NT2/D1 (cell line): Measurements from ENCODE around the gene UNC93B1.
A peak's percentile ranks its signal among the peaks of the same experiment; 100 is the strongest.
"Not testable (repeated sequence)": the region's sequence is repeated elsewhere in the genome, so short reads cannot be mapped to it uniquely, and the experiment has no call there.

ENCODE experiments used
- DNase-seq: peaks from one replicate; pipeline ENCODE4 v3.0.0-alpha.2; 2011; ENCODE audit warnings: low read depth, low spot score
- H3K27me3 ChIP-seq: 2 replicates; pipeline ENCODE4 v1.6.0; 2011; ENCODE audit warnings: mild to moderate bottlenecking; ENCODE audit not compliant: insufficient read length, insufficient read depth
- H3K36me3 ChIP-seq: 2 replicates; pipeline ENCODE4 v1.6.1; 2011; ENCODE audit warnings: mild to moderate bottlenecking, low read length, mixed read lengths; ENCODE audit not compliant: insufficient read depth, insufficient read length
- H3K4me1 ChIP-seq: 2 replicates; pipeline ENCODE4 v1.5.1; 2011; ENCODE audit not compliant: insufficient read depth, insufficient read length
- H3K4me3 ChIP-seq: 2 replicates; pipeline ENCODE4 v1.5.1; 2011; ENCODE audit warnings: low read depth; ENCODE audit not compliant: insufficient read length
- H3K9ac ChIP-seq: 2 replicates; pipeline ENCODE4 v1.6.0; 2011; ENCODE audit warnings: low read depth; ENCODE audit not compliant: insufficient read length
- H3K9me3 ChIP-seq: 2 replicates; pipeline ENCODE4 v1.5.1; 2011; ENCODE audit warnings: mild to moderate bottlenecking, low read length; ENCODE audit not compliant: insufficient read depth

UNC93B1 gene

GRCh38 chr11:67963217-67963616 lies 40.7 kb downstream of the UNC93B1 start:
- H3K9ac ChIP-seq, H3K4me1 ChIP-seq, DNase-seq, H3K36me3 ChIP-seq, H3K4me3 ChIP-seq, H3K27me3 ChIP-seq: not testable (repeated sequence)
- H3K9me3 ChIP-seq: peaks cover 16% of the 10 kb centered on the region; the same call in 1 of the 2 replicates

GRCh38 chr11:67956236-67956635 lies 47.7 kb downstream of the UNC93B1 start:
- DNase-seq, H3K36me3 ChIP-seq, H3K9me3 ChIP-seq, H3K9ac ChIP-seq, H3K4me1 ChIP-seq, H3K4me3 ChIP-seq: not testable (repeated sequence)
- H3K27me3 ChIP-seq: peaks cover 22% of the 10 kb centered on the region

GRCh38 chr11:67955461-67956007 lies 48.4 kb downstream of the UNC93B1 start:
- peak overlapping the region; percentile 55 for H3K4me3 ChIP-seq
- H3K9me3 ChIP-seq, H3K36me3 ChIP-seq, H3K4me1 ChIP-seq: not testable (repeated sequence)
- peak; percentile 48 for DNase-seq
- H3K9ac ChIP-seq: peak overlapping the region; percentile 70
- H3K27me3 ChIP-seq: peaks cover 22% of the 10 kb centered on the region

- H3K9me3 ChIP-seq, DNase-seq, H3K4me1 ChIP-seq, H3K36me3 ChIP-seq: not testable (repeated sequence)
- Histone ChIP-seq H3K9ac (peak overlapping the region; percentile 42), H3K4me3 (peak overlapping the region; percentile 28), H3K27me3 (peaks cover 22% of the 10 kb centered on the region)
These were observed 48.9 kb downstream of the UNC93B1 start for GRCh38 chr11:67954971-67955370.

GRCh38 chr11:67954251-67954650 lies 49.6 kb downstream of the UNC93B1 start:
- H3K36me3 ChIP-seq, H3K4me1 ChIP-seq, H3K4me3 ChIP-seq, H3K9ac ChIP-seq, DNase-seq, H3K9me3 ChIP-seq: not testable (repeated sequence)
- peaks cover 22% of the 10 kb centered on the region for H3K27me3 ChIP-seq

GRCh38 chr11:67950705-67951104 lies 53.2 kb downstream of the UNC93B1 start:
- H3K4me1 ChIP-seq, H3K9me3 ChIP-seq, H3K4me3 ChIP-seq, DNase-seq, H3K36me3 ChIP-seq, H3K9ac ChIP-seq: not testable (repeated sequence)
- H3K27me3 ChIP-seq: peaks cover 15% of the 10 kb centered on the region

- not testable (repeated sequence) for DNase-seq, H3K36me3 ChIP-seq, H3K9me3 ChIP-seq, H3K4me3 ChIP-seq, H3K27me3 ChIP-seq, H3K9ac ChIP-seq, H3K4me1 ChIP-seq
These were observed 56.1 kb downstream of the UNC93B1 start for GRCh38 chr11:67947785-67948184.

- H3K4me1 ChIP-seq: not testable (repeated sequence)
These were observed 57.5 kb downstream of the UNC93B1 start for GRCh38 chr11:67946403-67946802.

GRCh38 chr11:67943406-67943805 lies 60.5 kb downstream of the UNC93B1 start:
- peak overlapping the region; percentile 57 for H3K9ac ChIP-seq
- DNase-seq, H3K9me3 ChIP-seq, H3K27me3 ChIP-seq, H3K36me3 ChIP-seq, H3K4me3 ChIP-seq, H3K4me1 ChIP-seq: not testable (repeated sequence)

More at GRCh38 chr11:67946403-67946802, 57.5 kb downstream of the UNC93B1 start:
- H3K9ac ChIP-seq: peak overlapping the region; percentile 21
- not testable (repeated sequence) for H3K4me3 ChIP-seq, H3K9me3 ChIP-seq, DNase-seq, H3K27me3 ChIP-seq, H3K36me3 ChIP-seq
